Large intestine (tissue), 12 donors: ENCODE data around the gene PALD1. TPM values are rescaled to one million over a fixed set of nuclear protein-coding genes. Genes with fewer than 3 reads are reported as not detected.

Experiments
- DNase-seq, 2 donors: peaks; one replicate each; pipeline versions ENCODE4 v3.0.0 to v3.0.0-alpha.2; 2013
- H3K27ac ChIP-seq: one replicate; pipeline ENCODE4 v1.5.1; 2013; ENCODE audit warnings: low read length
- H3K27me3 ChIP-seq: 2 replicates; pipeline ENCODE4 v1.6.1; 2013; ENCODE audit warnings: low read length; ENCODE audit not compliant: control insufficient read depth, insufficient read depth
- H3K36me3 ChIP-seq: 2 replicates; pipeline ENCODE4 v1.6.1; 2013; ENCODE audit warnings: low read length; ENCODE audit not compliant: control insufficient read depth, insufficient read depth
- H3K4me1 ChIP-seq: one replicate; pipeline ENCODE4 v1.6.1; 2013; ENCODE audit warnings: low read length; ENCODE audit not compliant: control insufficient read depth, insufficient read depth
- H3K4me3 ChIP-seq: one replicate; pipeline ENCODE4 v1.5.1; 2013; ENCODE audit warnings: low read length
- H3K9me3 ChIP-seq: one replicate; pipeline ENCODE4 v1.6.1; 2013; ENCODE audit warnings: mild to moderate bottlenecking, low read depth, low read length, moderate library complexity; ENCODE audit not compliant: control insufficient read depth
- whole genome bisulfite sequencing: methylation state at CpG from one replicate; pipeline ENCODE4 v1.1.5; 2013; ENCODE audit warnings: low lambda C conversion rate; ENCODE audit not compliant: insufficient coverage; 5-methylcytosine and 5-hydroxymethylcytosine counted together
- long read RNA-seq, 11 donors: transcript quantifications; one replicate each; lab custom pipeline, GENCODE V29; 2026
- polyA plus RNA-seq: library from polyadenylated mRNA; unstranded; fragments of 120-200 nt; gene quantifications from one replicate; pipeline ENCODE4 v1.2.1, GENCODE V29; 2013

PALD1 gene
- 6.1 TPM for polyA plus RNA-seq
- long read RNA-seq, donor 1, partial matches to known transcripts: 5 of 5 reads
- long read RNA-seq, donor 1, other reads (novel, unspliced or antisense): 0 of 5 reads
- long read RNA-seq, donor 2, full-length matches to known transcripts: 1 of 8 reads
- long read RNA-seq, donor 2, partial matches to known transcripts: 7 of 8 reads
- long read RNA-seq, donor 2, other reads (novel, unspliced or antisense): 0 of 8 reads
- long read RNA-seq, donor 3: 0 reads
- long read RNA-seq, donor 4: 0 reads
- long read RNA-seq, donor 5, full-length matches to known transcripts: 1 of 1 reads
- long read RNA-seq, donor 5, partial matches to known transcripts: 0 of 1 reads
- long read RNA-seq, donor 5, other reads (novel, unspliced or antisense): 0 of 1 reads
- long read RNA-seq, donor 6, full-length matches to known transcripts: 1 of 1 reads
- long read RNA-seq, donor 6, partial matches to known transcripts: 0 of 1 reads
- long read RNA-seq, donor 6, other reads (novel, unspliced or antisense): 0 of 1 reads
- long read RNA-seq, donor 7: 0 reads
- long read RNA-seq, donor 8: 0 reads
- long read RNA-seq, donor 9: 0 reads
- long read RNA-seq, donor 10: 0 reads
- long read RNA-seq, donor 11, full-length matches to known transcripts: 1 of 1 reads
- long read RNA-seq, donor 11, partial matches to known transcripts: 0 of 1 reads
- long read RNA-seq, donor 11, other reads (novel, unspliced or antisense): 0 of 1 reads

DNA sequence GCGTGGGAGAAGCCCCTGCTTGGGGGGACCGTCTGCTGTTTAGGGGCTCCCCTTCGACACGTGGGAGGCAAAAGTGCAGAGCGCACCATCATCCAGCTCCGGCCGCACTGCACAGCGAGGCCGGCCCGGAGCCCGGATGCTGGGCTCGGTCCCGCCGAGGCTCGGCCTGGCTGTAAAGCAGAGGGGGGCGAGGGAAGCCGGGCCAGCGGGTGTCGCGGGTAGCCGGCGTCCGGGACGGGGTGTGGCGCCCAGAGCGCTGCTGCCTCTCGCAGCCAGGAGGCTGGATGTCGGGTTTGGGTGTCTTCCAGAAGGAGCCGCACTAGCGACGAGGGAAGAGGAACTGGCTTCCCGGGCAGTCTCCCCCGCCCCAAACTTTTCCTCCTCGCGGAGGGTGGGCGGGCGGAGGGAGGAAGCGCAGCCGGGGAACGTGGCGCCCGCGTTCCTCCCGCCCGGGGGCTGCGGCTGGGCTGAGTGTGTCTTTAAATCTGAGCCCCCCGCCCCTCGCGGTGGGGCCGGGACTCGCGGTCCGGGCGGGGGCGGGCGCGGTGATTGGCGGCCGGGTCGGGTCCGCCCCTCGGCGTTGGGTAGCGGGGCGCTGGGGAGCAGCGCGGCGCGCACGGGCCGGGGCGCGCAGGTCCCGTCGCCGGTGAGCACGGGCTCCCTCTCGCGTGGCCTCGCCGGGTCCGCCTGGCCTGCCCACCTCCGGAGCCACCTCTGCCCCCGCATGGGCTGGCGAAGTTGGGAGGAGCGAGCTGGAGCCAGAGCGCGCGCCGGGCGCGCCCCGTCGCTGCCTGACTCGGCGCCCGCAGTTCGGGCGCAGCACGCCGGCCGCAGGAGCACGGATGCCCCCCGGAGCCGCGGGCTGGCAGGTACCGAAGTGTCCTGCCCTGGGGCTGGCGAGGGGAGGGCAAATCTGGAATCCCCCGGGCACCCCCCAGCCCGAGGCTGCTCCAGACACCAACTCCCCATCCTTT lies at the start of gene PALD1:
Gene PALD1 (plus strand): TSS at position 577 of the 974 bp plus-strand sequence. CDS start 47,185 bp downstream, outside the sequence.
- Histone ChIP-seq H3K27ac (no peak within 1 kb of the TSS), H3K9me3 (no peaks in the 10 kb centered on the region), H3K36me3 (no peaks in the 10 kb centered on the region), H3K4me3 (peak within 1 kb of the TSS; percentile 48), H3K4me1 (peaks cover 12% of the 10 kb centered on the region), H3K27me3 (peaks cover 39% of the 10 kb centered on the region)
- DNase-seq: peak; percentile 53 to 67
- WGBS: no CpG with 5 or more reads among the region's 110 CpGs

DNA sequence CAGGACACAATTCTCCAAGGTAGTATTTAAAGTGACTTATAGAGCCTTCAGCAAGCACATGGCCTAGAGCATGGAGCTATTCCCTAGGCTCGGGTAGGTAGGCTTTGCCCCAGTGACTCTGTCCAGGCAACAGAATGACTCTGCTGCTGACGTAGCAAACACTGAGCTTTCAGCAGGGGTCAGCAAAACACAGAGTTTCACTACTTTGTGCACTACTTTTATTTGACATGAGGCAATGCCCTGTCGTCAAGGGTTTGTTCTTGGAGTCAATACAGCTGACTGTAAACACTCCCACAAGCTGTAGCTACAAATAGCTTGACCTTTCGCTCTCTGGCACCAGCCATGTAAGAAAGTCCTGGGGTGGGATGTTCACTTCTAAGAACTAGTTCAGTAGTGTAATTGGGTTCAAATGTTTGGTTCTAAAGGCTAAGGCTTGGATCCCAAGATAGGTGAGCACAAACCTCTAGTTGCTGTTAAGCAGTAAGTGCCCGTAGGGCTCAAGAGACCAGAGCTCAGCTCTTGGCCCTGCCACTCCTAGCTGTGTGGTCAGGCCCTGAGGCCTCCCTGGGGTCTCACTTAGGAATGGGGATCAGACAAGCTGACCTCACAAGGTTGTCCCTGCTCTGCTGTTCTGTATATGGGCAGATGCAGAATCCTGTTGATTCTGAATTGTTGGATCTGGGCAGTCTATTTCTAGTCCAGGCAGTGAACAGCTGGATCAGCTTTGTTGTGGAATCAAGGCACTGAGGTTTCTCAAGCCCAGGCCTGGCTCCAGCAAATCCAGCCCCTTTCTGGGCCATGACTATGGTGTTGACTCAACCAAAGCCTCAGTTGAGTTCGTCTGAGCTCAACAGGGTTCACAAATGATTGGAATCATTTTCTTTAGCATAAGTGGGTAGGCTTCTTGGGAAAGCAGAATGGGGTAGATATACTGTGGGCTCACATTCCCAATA lies 47.8 kb upstream of the PALD1 start:
- Histone ChIP-seq H3K27ac (peak overlapping the region; percentile 71), H3K9me3 (no peaks in the 10 kb centered on the region), H3K4me3 (no peak overlapping the region), H3K27me3 (no peaks in the 10 kb centered on the region), H3K36me3 (peaks cover 39% of the 10 kb centered on the region), H3K4me1 (peaks cover 18% of the 10 kb centered on the region)
- WGBS: no CpG with 5 or more reads among the region's 6 CpGs
- DNase-seq: peak; percentile 79 to 82

DNA sequence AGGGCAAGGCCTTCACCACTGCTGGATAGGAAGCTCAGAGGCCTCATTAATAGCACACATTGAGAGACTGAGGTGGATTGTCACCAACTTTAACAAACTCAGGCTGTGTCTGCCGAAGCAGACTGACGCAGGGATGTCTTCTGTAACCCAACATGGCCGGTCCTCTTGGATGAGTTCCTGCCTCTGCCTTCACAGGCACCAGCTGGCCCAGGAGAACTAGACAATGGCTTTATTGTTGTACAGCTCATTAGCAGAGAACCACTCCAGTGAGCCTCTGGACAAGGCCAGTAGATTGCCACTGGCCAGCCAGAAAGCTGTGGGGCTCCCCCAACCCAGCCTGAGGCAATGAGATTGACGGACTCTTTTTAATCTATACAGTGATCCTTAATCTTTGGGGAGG lies 46.5 kb upstream of the PALD1 start:
- no peak for DNase-seq
- Histone ChIP-seq H3K9me3 (no peaks in the 10 kb centered on the region), H3K27ac (no peak overlapping the region), H3K36me3 (peaks cover 30% of the 10 kb centered on the region), H3K27me3 (no peaks in the 10 kb centered on the region), H3K4me3 (no peak overlapping the region), H3K4me1 (peaks cover 18% of the 10 kb centered on the region)
- WGBS: no CpG with 5 or more reads among the region's 4 CpGs

DNA sequence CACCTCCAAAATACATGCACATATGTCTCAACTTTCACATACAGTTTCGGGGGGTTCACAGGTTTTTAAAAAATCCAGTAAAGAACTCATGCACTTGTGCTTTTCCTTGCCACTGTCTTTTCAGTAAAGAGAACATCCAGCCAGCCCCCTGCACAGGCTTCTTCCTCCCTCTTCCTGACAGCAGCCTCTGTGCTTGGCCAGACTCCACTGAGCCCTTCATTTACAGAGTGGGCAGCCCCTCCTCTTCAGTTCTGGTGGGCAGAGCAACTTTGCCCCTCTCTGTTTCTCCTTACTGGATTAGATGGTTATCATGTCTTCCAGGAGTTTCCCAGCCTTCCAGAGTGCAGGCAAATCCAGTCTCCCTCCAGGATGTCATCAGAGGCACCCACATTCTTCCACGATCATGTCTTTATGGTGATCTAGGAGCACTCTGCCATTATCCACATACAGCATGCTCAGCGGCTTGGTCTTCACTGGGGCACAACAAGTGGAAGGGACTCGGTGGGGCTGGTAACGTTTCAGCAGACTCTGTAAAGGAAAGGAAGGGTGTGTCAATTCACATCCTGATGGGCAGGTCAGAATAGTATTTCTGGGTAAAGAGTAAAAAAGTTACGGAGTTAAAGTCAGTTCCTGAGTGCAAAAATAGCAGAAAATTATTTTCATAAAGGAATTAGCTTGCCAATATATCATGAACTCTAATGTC lies 45.9 kb upstream of the PALD1 start:
- no peak overlapping the region for H3K27ac ChIP-seq
- no peaks in the 10 kb centered on the region for H3K9me3 ChIP-seq
- DNase-seq: no peak
- no peak overlapping the region for H3K4me3 ChIP-seq
- H3K36me3 ChIP-seq: peaks cover 27% of the 10 kb centered on the region
- WGBS: no CpG with 5 or more reads among the region's 6 CpGs
- peaks cover 18% of the 10 kb centered on the region for H3K4me1 ChIP-seq
- peaks cover 2% of the 10 kb centered on the region for H3K27me3 ChIP-seq

DNA sequence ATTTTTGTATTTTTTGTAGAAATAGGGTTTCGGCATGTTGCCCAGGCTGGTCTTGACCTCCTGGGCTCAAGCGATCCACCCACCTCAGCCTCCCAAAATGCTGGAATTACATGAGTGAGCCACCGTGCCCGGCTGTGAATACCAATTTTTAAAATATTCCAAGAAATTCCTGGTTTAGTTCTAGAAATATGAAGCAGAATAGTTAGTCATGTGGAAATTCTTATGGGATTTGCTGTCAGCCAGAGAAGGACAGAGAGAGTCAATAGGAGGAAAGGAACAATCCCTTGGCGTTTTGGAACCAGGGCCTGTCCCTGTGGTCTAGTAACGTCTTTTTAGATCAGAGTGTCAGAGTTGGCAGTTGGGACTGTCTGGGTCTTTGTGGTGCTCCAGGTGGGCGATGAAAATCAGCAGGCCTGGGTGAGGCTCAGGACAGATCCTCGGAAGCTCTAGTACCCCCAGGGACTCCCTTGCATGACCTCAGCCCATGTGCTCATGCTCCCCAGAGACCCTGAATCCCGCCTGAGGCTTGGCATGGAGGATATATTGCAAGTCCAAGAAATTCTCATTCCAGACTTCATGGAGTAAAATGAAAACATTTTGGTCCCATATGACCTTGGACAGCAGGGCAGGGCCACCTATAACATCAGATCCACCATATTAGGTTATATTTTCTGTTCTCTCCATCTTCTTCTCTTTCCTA lies 44.8 kb upstream of the PALD1 start:
- H3K27me3 ChIP-seq: peaks cover 9% of the 10 kb centered on the region
- no peak for DNase-seq
- H3K36me3 ChIP-seq: peaks cover 18% of the 10 kb centered on the region
- no peak overlapping the region for H3K4me3 ChIP-seq
- WGBS: 90% methylated on average over 2 of the region's 9 CpGs
- H3K9me3 ChIP-seq: no peaks in the 10 kb centered on the region
- peaks cover 18% of the 10 kb centered on the region for H3K4me1 ChIP-seq
- H3K27ac ChIP-seq: no peak overlapping the region

DNA sequence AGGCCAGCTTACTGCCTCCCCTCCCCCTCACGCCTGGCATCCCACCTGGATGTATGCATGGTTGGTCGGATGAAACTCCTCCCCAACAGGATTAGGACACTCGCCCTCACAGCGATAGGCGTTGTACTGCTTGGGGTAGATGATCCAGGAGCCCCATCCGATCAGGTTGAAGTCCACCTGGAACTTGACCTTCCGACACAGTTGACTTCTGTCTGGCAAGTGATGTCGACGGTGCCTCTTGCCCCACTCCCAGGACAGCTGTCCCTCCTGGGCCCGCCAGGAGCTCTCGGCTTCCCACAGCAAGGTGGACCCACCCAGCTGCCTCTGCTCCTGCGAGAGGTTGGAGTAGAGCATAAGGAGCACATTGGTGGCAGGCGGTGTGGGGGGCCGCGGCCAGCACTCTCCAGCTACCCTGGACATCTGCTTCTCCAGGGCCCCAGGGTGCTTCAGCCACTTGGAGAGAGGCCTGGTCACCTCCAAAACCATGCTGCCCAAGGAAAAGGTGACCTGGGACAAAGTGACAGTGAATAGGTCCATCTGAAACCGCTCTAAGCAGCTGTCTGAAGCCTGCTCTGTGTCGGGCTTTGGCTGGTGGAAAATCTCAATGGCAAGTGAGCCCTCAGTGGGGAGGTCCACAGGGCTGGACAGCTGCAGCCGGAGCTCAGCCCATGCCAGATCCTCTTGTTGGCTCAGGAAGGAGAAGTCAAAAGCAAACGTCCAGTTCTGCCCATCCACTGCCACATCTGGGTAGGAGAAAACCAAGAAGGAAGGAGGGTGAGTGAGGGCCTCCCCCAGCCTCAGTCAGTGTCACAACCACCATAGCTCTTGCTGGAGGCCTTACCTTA lies 43.1 kb upstream of the PALD1 start:
- H3K4me3 ChIP-seq: no peak overlapping the region
- no CpG with 5 or more reads among the region's 19 CpGs for WGBS
- peaks cover under 1% of the 10 kb centered on the region for H3K9me3 ChIP-seq
- peaks cover 14% of the 10 kb centered on the region for H3K4me1 ChIP-seq
- no peak overlapping the region for H3K27ac ChIP-seq
- DNase-seq: no peak
- H3K27me3 ChIP-seq: peaks cover 26% of the 10 kb centered on the region
- H3K36me3 ChIP-seq: peaks cover 9% of the 10 kb centered on the region

DNA sequence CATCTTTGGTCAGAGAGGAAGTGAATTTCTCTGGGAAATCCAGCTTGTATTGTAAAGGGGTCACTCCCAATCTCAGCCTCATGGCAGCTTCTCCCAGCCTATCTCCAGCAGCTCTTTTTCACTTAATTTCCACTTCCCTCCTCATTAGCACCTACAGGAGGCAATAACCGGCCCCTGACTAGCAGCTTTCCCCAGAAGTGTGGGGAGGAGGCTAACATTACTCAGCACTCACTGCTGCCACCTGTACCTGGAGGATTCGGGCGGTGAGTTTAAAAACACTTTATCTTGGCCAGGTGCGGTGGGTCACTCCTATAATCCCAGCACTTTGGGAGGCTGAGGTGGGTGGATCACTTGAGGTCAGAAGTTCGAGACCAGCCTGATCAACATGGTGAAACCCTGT lies 40.8 kb upstream of the PALD1 start:
- no CpG with 5 or more reads among the region's 5 CpGs for WGBS
- H3K27me3 ChIP-seq: peaks cover 45% of the 10 kb centered on the region
- no peak for DNase-seq

More for the DNA sequence above, 40.8 kb upstream of the PALD1 start:
- Histone ChIP-seq H3K4me3 (no peak overlapping the region), H3K9me3 (peaks cover 10% of the 10 kb centered on the region), H3K27ac (no peak overlapping the region), H3K4me1 (peaks cover 24% of the 10 kb centered on the region), H3K36me3 (peaks cover 7% of the 10 kb centered on the region)
